HepG2 (cell line): ENCODE data around the gene KMT2B. TPM values are rescaled to one million over a fixed set of nuclear protein-coding genes. Genes with fewer than 3 reads are reported as not detected.

Experiments used
- ATAC-seq: fragments of 200-7000 bp; cut with Tn5 transposase; 3 replicates; pipeline ENCODE4 v1.9.1; 2020; ENCODE audit warnings: mild to moderate bottlenecking, moderate library complexity
- BruUV-seq: library from RNA; stranded (reverse); fragments of 400-500 nt; replicated peaks from 2 replicates; lab custom pipeline; 2021; lab: Mats Ljungman, UMichigan
- CTCF ChIA-PET: fragments of 300-600 bp; formaldehyde crosslinking; extraction: SDS; loops from one replicate; lab custom pipeline; 2021; ENCODE audit warnings: low total read pairs, inconsistent platforms, low intra/inter-chr PET ratio; lab: Yijun Ruan, JAX
- POLR2A ChIA-PET: fragments of 350-600 bp; sonication (Branson Sonifier 250); formaldehyde crosslinking; loops from one replicate; lab custom pipeline; 2020; ENCODE audit warnings: antibody characterized with exemption, inconsistent platforms; lab: Yijun Ruan, JAX
- DNase-seq: peaks from one replicate; pipeline ENCODE4 v3.0.0-alpha.2; 2015; ENCODE audit warnings: low spot score
- FAIRE-seq: peaks from 3 replicates; lab custom pipeline; 2011; peaks lifted over from hg19 to GRCh38; lab: Jason Lieb, UNC
- H2AFZ ChIP-seq: one replicate; pipeline ENCODE4 v1.6.1; 2011; ENCODE audit warnings: low read length, inconsistent platforms
- H3K27ac ChIP-seq: fragments of 300-600 bp; 3 replicates; pipeline ENCODE4 v1.8.0; 2011; ENCODE audit warnings: mixed run types, mild to moderate bottlenecking, mixed read lengths, low read length, inconsistent platforms; ENCODE audit not compliant: insufficient read depth; ENCODE audit errors: extremely low read length
- H3K27me3 ChIP-seq, 2 experiments: fragments of 200-600 bp in 1 of 2; 2 replicates in 1 of 2; 3 replicates in 1 of 2; pipeline versions ENCODE4 v1.6.0 to v1.8.0; 2011; ENCODE audit warnings: low read length in 2 of 2, mild to moderate bottlenecking in 2 of 2, moderate library complexity in 2 of 2, inconsistent platforms in 1 of 2; ENCODE audit not compliant: insufficient read depth in 2 of 2, control insufficient read depth in 1 of 2
- H3K36me3 ChIP-seq, 2 experiments: fragments of 200-600 bp in 1 of 2; replicated peaks in 1 of 2; 2 replicates in 1 of 2; 3 replicates in 1 of 2; pipeline versions ENCODE4 v1.5.1 to v1.8.0; 2011; ENCODE audit warnings: low read length in 2 of 2, inconsistent platforms in 1 of 2; ENCODE audit not compliant: insufficient read depth in 2 of 2, control insufficient read depth in 1 of 2
- H3K4me1 ChIP-seq: 2 replicates; pipeline ENCODE4 v1.5.1; 2012; ENCODE audit warnings: low read length, inconsistent platforms; ENCODE audit not compliant: insufficient read depth
- H3K4me2 ChIP-seq: 2 replicates; pipeline ENCODE4 v1.6.0; 2011; ENCODE audit warnings: low read depth, low read length, inconsistent platforms
- H3K4me3 ChIP-seq, 3 experiments: fragments of 200-600 bp in 1 of 3; sonication (generic), shearing (Covaris generic) in 1 of 3; replicated peaks in 1 of 3; 2 replicates each; pipeline ENCODE4 v1.5.1; 2011 to 2016; ENCODE audit warnings: low read length in 3 of 3, inconsistent platforms in 2 of 3, low read depth in 2 of 3, mild to moderate bottlenecking in 2 of 3, control low read depth in 1 of 3, mixed read lengths in 1 of 3; ENCODE audit not compliant: insufficient read depth in 1 of 3
- H3K79me2 ChIP-seq: one replicate; pipeline ENCODE4 v1.6.1; 2011; ENCODE audit warnings: low read length, inconsistent platforms; ENCODE audit not compliant: insufficient read depth
- H3K9ac ChIP-seq: 2 replicates; pipeline ENCODE4 v1.6.0; 2011; ENCODE audit warnings: mild to moderate bottlenecking, low read depth, low read length, inconsistent platforms; ENCODE audit not compliant: insufficient read depth
- H3K9me3 ChIP-seq: 2 replicates; pipeline ENCODE4 v1.5.1; 2012; ENCODE audit warnings: mild to moderate bottlenecking, low read length
- H4K20me1 ChIP-seq: 2 replicates; pipeline ENCODE4 v1.6.0; 2011; ENCODE audit warnings: inconsistent platforms, mild to moderate bottlenecking, low read length, moderate library complexity; ENCODE audit not compliant: insufficient read depth
- CEBPB ChIP-seq: IDR thresholded peaks from 2 replicates; pipeline ENCODE4 v1.6.1; 2011; ENCODE audit warnings: low read depth, low read length, improper control_type of control experiment, borderline replicate concordance
- FOXP4 ChIP-seq: sonication (generic); formaldehyde crosslinking; IDR thresholded peaks from 2 replicates; pipeline ENCODE4 v1.4.0; 2020; ENCODE audit warnings: missing genetic modification reagents
- KDM3A ChIP-seq: IDR thresholded peaks from 2 replicates; pipeline ENCODE4 v1.6.1; 2018; ENCODE audit warnings: low read depth, missing compliant biosample characterization
- KMT2B ChIP-seq: IDR thresholded peaks from 2 replicates; pipeline ENCODE4 v1.6.1; 2016; ENCODE audit warnings: missing genetic modification reagents, missing compliant biosample characterization
- MTF2 ChIP-seq: sonication (generic); formaldehyde crosslinking; IDR thresholded peaks from 2 replicates; pipeline ENCODE4 v1.5.0; 2020; ENCODE audit warnings: missing genetic modification reagents, borderline replicate concordance
- PCBP2 ChIP-seq: fragments of 200-400 bp; formaldehyde crosslinking; optimal IDR thresholded peaks from 2 replicates; pipeline ENCODE3; 2018; ENCODE audit warnings: low read length, low read depth; ENCODE audit not compliant: poor library complexity, severe bottlenecking
- POLR2AphosphoS5 ChIP-seq: IDR thresholded peaks from 2 replicates; pipeline ENCODE4 v1.6.1; 2012; ENCODE audit warnings: low read depth, low read length
- SMAD3 ChIP-seq: sonication (generic); formaldehyde crosslinking; IDR thresholded peaks from 2 replicates; pipeline ENCODE4 v1.4.0; 2020; ENCODE audit warnings: missing genetic modification reagents
- TRAFD1 ChIP-seq: sonication (generic); formaldehyde crosslinking; IDR thresholded peaks from 2 replicates; pipeline ENCODE4 v1.5.1; 2020; ENCODE audit warnings: missing genetic modification reagents, mild to moderate bottlenecking, borderline replicate concordance
- ZNF253 ChIP-seq: sonication (generic); formaldehyde crosslinking; IDR thresholded peaks from 2 replicates; pipeline ENCODE4 v1.8.0; 2022; ENCODE audit warnings: mild to moderate bottlenecking, missing genetic modification reagents, borderline replicate concordance
- ZNF317 ChIP-seq: sonication (generic); formaldehyde crosslinking; IDR thresholded peaks from 2 replicates; pipeline ENCODE4 v1.5.0; 2020; ENCODE audit warnings: mild to moderate bottlenecking, missing genetic modification reagents
- ZNF687 ChIP-seq: sonication (generic); formaldehyde crosslinking; IDR thresholded peaks from 2 replicates; pipeline ENCODE4 v1.5.1; 2020; ENCODE audit warnings: mild to moderate bottlenecking, missing genetic modification reagents, moderate library complexity
- WGBS: methylation state at CpG from one replicate; pipeline ENCODE4 v1.1.6; 2017; ENCODE audit warnings: low lambda C conversion rate; 5-methylcytosine and 5-hydroxymethylcytosine counted together
- in situ Hi-C: cut with HindIII; loops from 2 replicates; pipeline ENCODE4 v1.10.0; 2017; ENCODE audit warnings: low pct_unique_long_range_greater_than_20kb; ENCODE audit not compliant: extremely low pct_ligation_motif_present
- intact Hi-C: fragments of 100-400 bp; cut with micrococcal nuclease; formaldehyde crosslinking; loops from one replicate; pipeline ENCODE4 v1.10.0; 2022; ENCODE audit not compliant: unreplicated experiment
- polyA plus RNA-seq, 8 experiments: library from polyadenylated mRNA; depleted of rRNA in 3 of 8; stranded (reverse) in 7 of 8; unstranded in 1 of 8; fragments of >200 nt; fragmentation: Illumina TruSeq in 4 of 8; extraction: Trizol in 4 of 8; gene quantifications; 2 replicates each; pipeline versions ENCODE4 v1.2.1 to v1.2.3, GENCODE V29; 2011 to 2016; ENCODE audit warnings: low read depth in 4 of 8, missing spikeins in 1 of 8, mixed read lengths in 1 of 8; ENCODE audit not compliant: insufficient read depth in 1 of 8
- total RNA-seq, 5 experiments: library from RNA; depleted of rRNA; stranded (reverse); fragments of >200 nt; fragmentation: Illumina TruSeq; extraction: Trizol; gene quantifications; 2 replicates each; pipeline ENCODE4 v1.2.3, GENCODE V29; 2016; ENCODE audit warnings: low read depth in 1 of 5

The KMT2B gene
- total and polyA plus RNA-seq, 2 of the 13 experiments (the other 11 are each of a cell fraction or from before 2014, with no cell fraction given): 6.2 to 16.9 TPM

GRCh38 chr19:35757749-35758608 lies 40.2 kb downstream of the KMT2B start, which contains the start of gene PROSER3 (continued):
- peak; percentile 61; the same call in 1 of the 2 replicates for TF ChIP-seq ZNF687

- in situ Hi-C loops: no loop called here
- Histone ChIP-seq H3K27ac (no peak overlapping the region), H3K4me3 (no peak overlapping the region), H3K4me1 (peaks cover 20% of the 10 kb centered on the region), H2AFZ (no peak overlapping the region), H3K36me3 (peaks cover 2 to 20% of the 10 kb centered on the region in 2 experiments; a peak in 4 of 5 replicates), H3K9ac (peak overlapping the region; percentile 34; the same call in 1 of the 2 replicates), H3K79me2 (peaks cover 6% of the 10 kb centered on the region), H3K4me2 (peak overlapping the region; percentile 69; the same call in 1 of the 2 replicates), H4K20me1 (no peaks in the 10 kb centered on the region), H3K27me3 (no peaks in the 10 kb centered on the region), H3K9me3 (no peaks in the 10 kb centered on the region)
- no peak for ATAC-seq
- TF ChIP-seq KMT2B (CRISPR knock-in tag): no peak
- TF ChIP-seq SMAD3 (CRISPR knock-in tag): no peak
- TF ChIP-seq PCBP2: no peak
- no peak for TF ChIP-seq FOXP4 (CRISPR knock-in tag)
- TF ChIP-seq ZNF253 (CRISPR knock-in tag): no peak
- no peak for TF ChIP-seq POLR2AphosphoS5
- TF ChIP-seq KDM3A (CRISPR knock-in tag): no peak
- no peak for TF ChIP-seq ZNF317 (CRISPR knock-in tag)
- TF ChIP-seq CEBPB: no peak
- no peak for TF ChIP-seq TRAFD1 (CRISPR knock-in tag)
- TF ChIP-seq MTF2 (CRISPR knock-in tag): no peak
- no TSS peak for BruUV-seq
- intact Hi-C loops: no loop called here
- ChIA-PET CTCF (no interaction called here), POLR2A (no interaction called here)
- no peak for DNase-seq
- no peak for FAIRE-seq
- 100% methylated on average over 2 of the region's 2 CpGs for WGBS
Measured at GRCh38 chr19:35759697-35760096, 41.9 kb downstream of the KMT2B start.
